Hematopoietic multipotent progenitor cell treated with erythropoietin and hydrocortisone succinate and interleukin-3 and kit ligand, for 6 days (in vitro differentiated cells): Measurements from ENCODE around the gene RGPD3.
"Not testable (repeated sequence)": the region's sequence is repeated elsewhere in the genome, so short reads cannot be mapped to it uniquely, and the experiment has no call there.

Experiments
- DNase-seq: peaks from one replicate; pipeline ENCODE4 v3.0.0-alpha.2; 2015

RGPD3 gene

GRCh38 chr2:106479563-106479962, 11.3 kb upstream of the RGPD3 start:
- DNase-seq = not testable (repeated sequence)

DNA sequence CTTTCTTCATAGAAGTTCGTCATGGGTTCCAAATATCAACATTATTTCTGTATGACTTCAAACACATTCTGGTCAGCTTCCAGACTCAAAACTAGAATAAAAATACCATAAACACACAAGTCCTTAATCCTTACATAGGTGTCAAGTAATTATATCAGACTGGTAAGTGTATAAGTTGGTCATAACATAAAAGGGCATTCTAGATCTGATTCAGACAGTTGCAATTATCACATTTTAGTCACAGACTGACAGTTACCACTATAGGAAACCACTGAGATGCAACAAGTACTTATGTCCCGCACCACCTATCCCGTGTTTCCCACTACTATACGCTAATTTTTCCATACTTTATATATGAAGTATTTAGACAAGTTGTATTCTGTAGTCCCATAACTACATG, 9.4 kb upstream of the RGPD3 start:
- DNase-seq = not testable (repeated sequence)

GRCh38 chr2:106470658-106471057, 2.4 kb upstream of the RGPD3 start:
- DNase-seq = not testable (repeated sequence)

DNA sequence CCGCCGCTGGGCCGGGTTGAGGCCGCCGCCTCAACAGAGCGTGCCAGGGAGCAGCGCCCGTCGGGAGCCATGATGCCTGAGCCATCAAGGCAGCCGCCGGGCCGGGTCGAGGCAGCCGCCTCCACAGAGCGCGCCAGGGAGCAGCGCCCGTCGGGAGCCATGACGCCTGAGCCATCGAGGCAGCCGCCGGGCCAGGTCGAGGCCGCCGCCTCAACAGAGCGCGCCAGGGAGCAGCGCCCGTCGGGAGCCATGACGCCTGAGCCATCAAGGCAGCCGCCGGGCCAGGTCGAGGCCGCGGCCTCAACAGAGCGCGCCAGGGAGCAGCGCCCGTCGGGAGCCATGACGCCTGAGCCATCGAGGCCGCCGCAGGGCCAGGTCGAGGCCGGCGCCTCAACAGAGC, 697 bp downstream of the RGPD3 start:
- not testable (repeated sequence) for DNase-seq

DNA sequence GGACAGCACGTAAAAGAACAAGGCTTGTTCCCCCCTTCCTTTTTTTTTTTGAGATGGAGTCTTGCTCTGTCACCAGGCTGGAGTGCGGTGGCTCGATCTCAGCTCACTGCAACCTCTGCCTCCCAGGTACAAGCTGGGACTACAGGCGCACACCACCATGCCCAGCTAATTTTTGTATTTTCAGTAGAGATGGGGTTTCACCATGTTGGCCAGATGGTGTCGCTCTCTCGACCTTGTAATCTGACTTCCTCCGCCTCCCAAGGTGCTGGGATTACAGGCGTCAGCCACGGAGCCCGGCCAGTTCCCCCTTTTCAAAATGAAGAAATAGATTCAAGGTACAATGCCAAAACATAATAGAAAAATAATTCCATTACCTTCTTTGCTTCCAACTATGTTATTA, 6.3 kb downstream of the RGPD3 start:
- peak; percentile 32 for DNase-seq

DNA sequence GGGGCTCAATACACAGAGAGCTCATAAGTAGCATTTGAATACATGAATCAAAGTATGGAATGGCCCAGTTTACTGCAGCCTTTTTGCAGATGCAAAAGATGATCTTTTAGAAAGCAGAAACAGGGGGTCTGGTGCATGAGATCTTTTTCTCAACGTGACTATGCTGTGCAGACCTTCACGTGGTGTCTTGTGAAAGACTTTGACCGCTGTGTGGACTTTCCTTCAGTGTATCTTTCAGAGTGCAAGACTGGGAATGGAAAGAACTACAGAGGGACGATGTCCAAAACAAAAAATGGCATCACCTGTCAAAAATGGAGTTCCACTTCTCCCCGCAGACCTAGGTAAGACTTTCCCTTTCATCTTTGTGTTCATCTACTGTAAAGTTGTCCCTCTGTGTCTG, 77.5 kb downstream of the RGPD3 start:
- DNase-seq = not testable (repeated sequence)

DNA sequence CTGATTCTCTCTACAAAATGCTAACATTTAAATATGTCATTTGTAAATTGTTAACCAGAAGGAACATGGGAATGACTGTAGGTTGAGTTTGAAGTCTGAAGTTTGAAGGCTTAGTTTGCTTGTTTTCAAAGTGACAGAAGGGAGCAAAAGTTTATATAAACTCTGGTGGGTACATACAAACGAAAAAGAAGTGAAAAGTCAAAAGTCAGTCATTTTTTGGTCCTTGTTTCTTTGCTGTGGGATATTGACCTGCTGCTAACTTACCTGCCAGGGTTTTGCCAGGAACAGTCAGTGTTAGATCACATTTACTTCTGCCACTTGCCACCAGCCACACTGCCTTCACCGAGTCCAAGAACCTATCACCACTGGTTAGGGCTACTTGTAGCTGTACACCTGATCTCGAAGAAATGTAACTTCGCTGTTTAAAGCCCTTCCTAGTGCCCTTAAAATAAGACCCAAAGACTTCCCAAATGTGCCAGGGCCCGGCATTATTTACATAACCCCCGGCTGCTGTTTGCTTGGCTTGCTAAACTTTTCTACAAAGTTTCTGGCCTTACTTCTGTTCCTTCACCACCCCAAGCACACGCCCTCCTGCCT, 79.3 kb downstream of the RGPD3 start:
- DNase-seq = not testable (repeated sequence)

GRCh38 chr2:106384548-106384947, 83.7 kb downstream of the RGPD3 start:
- DNase-seq = not testable (repeated sequence)

DNA sequence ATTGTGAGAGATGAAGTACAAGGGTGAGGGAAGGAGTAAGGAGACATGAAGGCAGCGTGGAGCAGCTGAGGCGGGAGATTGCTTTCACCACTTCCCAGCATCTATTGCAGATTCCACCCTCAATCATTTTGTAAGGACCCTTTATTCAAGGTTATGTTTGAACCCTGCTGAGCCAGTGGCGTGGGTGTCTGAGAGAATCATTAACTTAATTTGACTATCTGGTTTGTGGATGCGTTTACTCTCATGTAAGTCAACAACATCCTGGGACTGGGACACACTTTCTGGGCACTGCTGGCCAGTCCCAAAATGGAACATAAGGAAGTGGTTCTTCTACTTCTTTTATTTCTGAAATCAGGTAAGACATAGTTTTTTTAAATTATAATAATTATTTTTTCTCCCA, 86.3 kb downstream of the RGPD3 start:
- not testable (repeated sequence) for DNase-seq

DNA sequence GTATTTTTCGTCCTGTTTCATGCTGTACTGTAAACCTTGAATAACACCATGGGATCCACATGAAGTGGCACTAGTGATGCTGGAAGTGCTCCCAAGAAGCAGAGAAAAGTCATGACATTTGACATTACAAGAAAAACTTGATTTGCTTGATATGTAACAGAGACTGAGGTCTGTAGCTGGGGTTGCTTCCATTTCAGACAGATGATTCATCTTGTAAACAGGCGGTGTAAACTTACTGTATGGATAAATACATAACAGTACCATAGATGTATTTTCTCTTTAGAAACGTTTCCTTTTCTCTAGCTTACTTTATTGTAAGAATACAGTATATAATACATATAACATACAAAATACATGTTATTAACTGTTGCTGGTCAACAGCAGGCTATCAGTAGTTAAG, 88.6 kb downstream of the RGPD3 start:
- not testable (repeated sequence) for DNase-seq

DNA sequence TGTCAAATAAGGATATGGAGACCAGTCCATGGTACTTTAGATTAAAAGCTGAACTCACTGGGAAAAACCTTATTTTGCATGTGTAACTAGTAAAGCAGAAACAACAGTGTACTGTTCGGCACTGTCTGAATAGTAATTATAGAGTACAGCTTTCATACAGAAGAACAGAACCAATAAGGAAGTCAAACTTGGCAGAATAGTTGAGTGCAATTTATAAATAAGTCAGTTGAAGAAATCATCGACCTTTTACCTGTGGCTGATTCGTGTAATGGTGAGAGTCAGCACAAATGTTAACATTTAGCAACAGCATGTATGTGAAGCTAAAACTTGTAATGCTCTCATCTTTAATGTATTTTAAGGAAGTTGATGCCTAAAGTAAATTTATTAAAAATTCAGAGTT, 99.0 kb downstream of the RGPD3 start:
- not testable (repeated sequence) for DNase-seq

DNA sequence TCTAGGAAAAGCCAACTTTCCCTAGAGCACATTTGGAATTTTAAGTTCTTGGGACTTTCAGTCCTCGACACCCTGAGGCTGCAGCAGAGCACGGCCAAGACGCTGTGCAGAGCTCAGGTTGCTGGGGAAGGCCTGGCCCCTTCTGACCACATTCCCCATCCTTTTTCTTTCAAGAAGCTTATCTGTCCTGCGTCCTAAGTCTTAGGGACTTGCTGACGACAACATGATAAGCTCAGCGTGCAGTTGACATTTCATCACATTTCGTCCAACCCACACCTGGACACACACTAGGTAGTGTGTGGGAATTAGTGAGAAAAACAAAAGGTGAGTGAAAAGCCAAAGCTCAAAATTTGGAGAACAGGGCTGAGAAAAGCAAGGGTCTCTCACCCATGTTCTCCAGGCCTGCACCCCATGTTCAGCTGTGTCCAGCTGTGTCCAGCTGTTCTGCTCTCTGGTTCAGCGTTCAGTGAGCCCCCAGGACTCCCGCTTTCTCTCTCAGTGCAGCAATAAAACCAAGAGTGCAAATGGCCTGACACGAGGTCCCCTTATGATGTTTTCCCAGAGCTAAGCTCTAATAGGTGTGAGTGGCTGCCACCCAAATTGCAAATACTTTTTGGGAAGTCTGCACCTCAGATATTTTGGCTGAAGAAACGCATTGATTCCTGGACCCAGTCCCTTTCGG, 101.9 kb downstream of the RGPD3 start:
- DNase-seq = no peak

DNA sequence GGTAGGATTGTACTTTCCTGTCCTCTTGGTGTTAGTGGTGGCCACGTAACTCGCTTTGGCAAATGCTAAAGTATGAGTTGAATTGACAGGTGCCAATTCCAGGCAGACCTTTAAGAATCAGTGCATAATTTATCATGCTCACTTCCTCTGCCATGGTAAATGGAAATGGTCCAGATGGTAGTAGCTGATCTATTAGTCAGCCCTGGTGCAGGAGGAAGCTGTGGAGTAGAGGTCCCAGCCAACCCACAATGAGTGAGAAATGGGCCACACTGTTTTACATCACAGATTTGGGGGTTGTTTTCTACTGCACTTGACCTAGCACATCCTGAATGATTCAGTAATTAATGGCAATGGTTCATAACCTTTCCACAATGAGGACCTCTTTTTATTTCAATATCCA, 104.4 kb downstream of the RGPD3 start:
- DNase-seq = no peak

DNA sequence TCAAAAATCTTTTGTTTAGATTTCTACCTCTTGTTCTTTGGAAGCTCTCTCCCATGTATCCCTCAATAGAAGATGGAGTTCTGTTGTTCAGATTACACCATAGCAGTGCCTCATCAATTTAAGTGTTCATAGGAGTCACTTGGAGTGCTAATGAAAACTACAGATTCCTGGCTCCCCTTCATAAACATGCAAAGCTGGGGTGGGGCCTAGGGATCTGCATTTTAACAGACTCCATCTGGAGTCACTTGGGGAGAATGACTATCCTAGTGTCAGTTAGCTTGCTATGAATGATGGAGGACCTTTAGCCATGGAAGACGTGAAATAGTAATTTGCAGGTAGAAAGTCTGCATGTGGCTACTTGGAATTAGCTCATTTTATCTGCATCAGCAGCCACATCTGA, 105.4 kb downstream of the RGPD3 start:
- no peak for DNase-seq

- no peak for DNase-seq
These were observed 108.7 kb downstream of the RGPD3 start for GRCh38 chr2:106359512-106359911.

DNA sequence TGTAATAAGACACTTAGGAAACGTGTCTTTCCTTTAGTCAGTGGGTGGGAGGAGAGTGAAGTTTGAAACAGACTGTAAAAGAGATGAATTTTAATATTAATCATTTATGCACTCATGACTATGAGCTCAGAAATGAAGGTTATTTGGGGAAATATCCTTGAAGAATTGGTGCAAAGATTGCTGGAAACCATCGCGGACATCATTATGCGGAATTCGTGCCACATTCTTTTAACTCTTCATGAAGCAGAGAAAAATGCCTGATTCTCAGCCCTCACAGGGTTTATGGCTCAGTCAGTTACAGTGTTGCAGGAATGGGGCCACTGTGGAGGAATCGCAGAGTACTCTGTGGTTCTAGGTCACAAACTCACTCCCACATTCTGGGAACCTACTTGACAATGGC, 109.7 kb downstream of the RGPD3 start:
- DNase-seq = no peak

GRCh38 chr2:106358081-106358480, 110.1 kb downstream of the RGPD3 start:
- no peak for DNase-seq

GRCh38 chr2:106356291-106356690, 111.9 kb downstream of the RGPD3 start:
- no peak for DNase-seq

GRCh38 chr2:106353676-106354075, 114.5 kb downstream of the RGPD3 start:
- peak; percentile 15 for DNase-seq

DNA sequence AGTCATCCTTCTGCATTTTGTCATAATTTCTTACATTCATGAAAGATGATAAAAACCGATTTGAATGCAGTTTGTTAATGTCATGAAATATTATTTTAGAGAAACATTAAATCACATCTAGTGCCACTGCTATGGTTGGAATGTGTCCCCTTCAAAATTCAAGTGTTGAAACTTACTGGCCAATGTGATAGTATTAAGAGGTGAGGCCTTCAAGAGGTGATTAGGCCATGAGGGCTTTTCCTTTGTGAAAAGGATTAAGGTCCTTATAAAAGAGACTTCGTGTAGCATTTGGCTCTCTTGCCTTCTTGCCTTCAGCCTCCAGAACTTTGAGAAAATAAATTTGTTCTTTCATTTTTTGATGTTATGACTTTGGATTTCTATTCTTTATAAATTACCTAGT, 117.2 kb downstream of the RGPD3 start:
- DNase-seq = no peak

- no peak for DNase-seq
These were observed 123.9 kb downstream of the RGPD3 start for GRCh38 chr2:106344302-106344701.

DNA sequence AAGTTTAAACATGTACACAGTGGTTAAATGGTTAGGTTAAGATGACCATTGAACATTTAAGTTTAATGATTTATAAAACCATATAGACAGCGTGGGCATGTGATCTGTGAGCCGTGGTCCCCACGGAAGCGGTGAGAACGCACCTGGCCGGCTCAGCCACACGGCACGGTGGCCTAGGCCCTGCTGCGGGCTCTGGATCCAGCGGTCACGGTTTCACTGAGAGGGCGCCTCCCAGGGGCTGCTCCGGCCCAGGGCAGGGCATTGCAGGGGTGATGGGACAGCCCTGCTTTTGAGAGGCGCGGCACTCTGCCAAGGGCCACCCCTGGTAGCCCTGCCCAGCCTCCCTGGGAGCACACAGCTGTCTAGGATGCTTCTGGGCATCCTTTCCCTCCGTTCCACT, 124.9 kb downstream of the RGPD3 start:
- DNase-seq = no peak

- no peak for DNase-seq
These were observed 125.4 kb downstream of the RGPD3 start for GRCh38 chr2:106342831-106343251.

- DNase-seq = no peak
These were observed 126.5 kb downstream of the RGPD3 start for GRCh38 chr2:106341666-106342065.
